GM19467 (cell line): ENCODE measurements around the gene ANO8.
"Not testable (repeated sequence)": the region's sequence is repeated elsewhere in the genome, so short reads cannot be mapped to it uniquely, and the experiment has no call there.

Experiments
- ATAC-seq: cut with Tn5 transposase; IDR thresholded peaks from one replicate; pipeline ENCODE4 v1.9.1; 2021; ENCODE audit warnings: mild to moderate bottlenecking, moderate library complexity; ENCODE audit not compliant: unreplicated experiment

Gene ANO8, protein sequence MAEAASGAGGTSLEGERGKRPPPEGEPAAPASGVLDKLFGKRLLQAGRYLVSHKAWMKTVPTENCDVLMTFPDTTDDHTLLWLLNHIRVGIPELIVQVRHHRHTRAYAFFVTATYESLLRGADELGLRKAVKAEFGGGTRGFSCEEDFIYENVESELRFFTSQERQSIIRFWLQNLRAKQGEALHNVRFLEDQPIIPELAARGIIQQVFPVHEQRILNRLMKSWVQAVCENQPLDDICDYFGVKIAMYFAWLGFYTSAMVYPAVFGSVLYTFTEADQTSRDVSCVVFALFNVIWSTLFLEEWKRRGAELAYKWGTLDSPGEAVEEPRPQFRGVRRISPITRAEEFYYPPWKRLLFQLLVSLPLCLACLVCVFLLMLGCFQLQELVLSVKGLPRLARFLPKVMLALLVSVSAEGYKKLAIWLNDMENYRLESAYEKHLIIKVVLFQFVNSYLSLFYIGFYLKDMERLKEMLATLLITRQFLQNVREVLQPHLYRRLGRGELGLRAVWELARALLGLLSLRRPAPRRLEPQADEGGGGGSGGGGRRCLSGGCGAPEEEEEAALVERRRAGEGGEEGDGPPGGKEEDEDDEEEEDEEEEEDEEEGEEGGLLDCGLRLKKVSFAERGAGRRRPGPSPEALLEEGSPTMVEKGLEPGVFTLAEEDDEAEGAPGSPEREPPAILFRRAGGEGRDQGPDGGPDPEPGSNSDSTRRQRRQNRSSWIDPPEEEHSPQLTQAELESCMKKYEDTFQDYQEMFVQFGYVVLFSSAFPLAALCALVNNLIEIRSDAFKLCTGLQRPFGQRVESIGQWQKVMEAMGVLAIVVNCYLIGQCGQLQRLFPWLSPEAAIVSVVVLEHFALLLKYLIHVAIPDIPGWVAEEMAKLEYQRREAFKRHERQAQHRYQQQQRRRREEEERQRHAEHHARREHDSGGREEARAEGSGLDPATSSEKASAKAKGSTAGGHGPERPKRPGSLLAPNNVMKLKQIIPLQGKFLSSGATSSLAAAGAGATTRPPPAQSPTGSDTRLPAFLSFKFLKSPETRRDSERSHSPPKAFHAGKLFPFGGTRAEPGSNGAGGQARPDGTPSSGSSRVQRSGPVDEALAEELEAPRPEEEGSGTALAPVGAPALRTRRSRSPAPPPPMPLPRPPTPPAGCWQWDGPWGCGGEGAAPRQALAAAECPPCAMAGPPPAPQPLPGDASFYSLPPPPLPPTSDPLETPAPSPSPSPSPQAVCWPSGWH

DNA sequence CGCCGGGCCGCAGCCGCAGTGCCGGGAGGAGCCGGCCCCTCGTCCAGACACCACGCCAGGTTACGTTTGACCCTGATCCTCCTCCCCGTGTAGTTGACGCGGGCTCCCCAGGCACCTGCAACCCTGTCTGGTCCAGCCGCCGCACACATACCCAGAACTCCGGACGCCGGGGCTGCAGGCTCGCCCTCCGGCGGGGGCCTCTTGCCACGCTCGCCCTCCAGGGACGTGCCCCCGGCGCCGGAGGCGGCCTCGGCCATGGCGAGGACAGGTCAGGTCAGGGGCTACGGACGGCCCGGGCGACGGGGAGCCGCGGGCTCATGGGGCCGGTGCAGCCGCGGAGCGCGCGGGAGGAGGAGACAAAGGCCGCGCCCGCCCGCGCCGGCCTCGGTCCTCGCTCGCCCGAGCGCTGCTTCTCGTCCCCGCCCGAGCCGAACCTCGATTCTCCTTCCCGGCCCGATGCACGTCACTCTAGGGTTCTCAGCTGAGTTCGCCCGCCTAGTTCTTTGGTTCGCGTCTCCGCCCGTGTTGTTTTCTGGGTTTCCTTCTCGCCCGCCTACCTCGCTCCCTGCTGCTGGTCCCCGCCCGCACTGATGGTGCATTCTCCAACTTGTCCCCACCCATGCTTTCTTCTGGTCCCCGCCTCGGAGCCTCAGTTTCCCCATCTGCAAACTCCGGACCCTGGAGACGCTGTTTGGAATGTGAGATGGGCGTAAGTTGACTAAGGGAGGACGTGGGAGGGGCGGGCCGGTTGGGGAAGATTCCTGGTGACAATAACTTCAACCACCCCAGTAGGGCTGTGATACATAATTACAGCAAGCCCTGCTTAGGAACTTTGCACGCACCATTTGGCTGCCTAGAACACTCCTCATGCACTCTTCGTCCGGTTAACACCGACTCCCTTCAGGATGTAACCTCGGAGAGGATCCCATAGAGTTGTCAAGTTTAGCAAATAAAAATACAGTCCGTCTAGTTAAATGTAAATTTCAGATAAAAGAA is at the start of gene ANO8:
Gene ANO8 (minus strand): TSS at position 442 of the 996 bp plus-strand sequence. CDS start 185 bp downstream, at position 257.
- peak; percentile 36 for ATAC-seq

DNA sequence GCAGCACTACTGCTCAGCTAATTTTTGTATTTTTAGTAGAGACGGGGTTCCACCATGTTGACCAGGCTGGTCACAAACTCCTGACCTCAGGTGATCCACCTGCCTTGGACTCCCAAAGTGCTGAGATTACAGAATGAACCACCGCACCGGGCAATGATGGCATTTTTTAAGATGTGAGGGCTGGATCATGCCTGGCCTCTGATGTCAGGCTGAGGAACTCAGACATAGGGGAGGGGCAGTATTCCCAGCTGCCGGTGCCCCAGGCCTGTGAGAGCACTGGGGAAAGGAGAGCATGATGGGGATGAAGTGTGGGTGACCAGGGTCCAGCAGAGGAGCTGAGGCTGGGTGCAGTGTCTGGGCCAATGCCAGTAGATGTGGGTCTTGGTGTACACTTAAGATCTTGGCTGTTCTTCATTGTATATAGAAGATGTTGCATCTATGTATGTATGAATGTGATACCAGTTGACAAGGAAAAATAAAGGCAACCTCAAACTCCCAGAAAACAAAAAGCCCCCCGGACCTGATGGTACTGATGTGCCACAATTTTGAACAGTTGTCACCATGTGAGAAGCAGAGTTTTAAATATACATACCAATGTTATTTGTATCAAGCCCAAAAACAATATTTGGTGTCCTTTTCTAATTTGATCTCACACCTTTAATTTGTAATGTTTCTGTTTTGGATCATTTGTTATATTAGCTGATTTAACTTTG is 45.9 kb upstream of the ANO8 start:
- ATAC-seq: no peak

DNA sequence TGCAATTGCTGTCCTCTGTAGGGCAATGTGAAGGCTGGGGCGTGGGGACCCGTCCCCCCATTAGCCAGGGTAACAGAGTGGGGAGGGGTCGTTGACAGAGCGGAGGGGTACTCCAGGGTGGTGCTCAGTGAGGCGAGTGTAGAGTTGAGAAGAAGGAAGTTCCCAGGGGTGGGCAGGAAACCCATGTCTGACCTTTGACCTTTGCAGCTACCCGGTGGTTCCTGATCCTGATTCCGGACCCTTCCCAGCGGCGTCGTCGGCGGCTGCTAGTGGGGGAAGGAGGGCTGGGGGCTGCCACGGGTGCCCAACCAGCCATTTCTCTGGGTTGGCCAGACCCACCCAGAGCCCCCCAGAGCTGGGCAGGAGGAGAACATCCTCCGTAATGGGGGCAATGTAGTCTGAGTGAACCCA is 44.6 kb upstream of the ANO8 start:
- no peak for ATAC-seq

DNA sequence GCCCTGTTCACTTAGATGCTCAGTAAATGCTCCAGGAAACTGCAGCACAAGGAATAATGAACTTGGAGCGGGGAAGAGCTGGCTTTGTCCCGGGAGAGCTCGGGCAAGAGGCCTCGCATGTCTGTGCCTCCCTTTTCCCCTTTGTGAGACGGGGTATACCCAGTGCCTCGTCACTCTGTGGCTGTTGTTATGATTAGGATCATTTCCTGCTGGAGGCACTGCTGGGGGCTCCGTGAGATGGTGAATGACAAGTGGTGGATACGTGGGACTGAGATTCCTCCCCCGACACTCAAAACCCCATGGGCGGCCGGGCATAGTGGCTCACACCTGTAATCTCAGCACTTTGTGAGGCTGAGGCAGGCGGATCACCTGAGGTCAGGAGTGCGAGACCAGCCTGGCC is 43.6 kb upstream of the ANO8 start:
- ATAC-seq: no peak

DNA sequence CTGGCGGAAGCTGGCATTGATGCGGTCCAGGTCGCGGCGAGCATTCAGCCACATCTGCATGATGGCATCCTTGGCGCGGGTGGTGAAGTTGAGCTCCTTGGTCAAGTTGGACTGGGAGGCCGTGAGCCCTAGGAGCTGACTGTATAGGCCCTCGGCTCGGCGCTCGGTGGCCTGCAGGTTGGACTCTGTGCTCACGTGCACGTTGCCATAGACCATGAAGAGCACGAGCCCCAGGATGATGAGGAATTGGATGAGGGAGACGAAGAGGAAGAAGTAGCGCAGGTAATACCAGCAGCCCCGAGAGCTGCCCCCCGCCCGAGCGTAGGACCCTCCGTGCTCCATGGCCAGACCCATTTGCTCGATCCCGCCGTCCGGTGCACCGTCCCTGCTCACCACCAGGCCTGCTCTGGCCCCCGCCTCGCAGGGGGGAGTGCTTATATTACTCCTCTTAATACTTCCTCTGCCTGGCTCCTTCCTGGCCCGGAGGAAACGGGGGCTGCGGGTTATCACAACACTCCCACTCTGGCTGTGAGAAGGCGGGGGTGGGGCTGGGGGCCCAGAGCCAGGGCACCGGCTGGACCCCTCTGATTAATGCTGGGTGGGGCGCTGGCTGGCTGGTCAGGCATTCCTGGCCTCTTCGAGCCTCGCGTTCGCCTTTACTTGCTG is 42.4 kb upstream of the ANO8 start, which contains the start of gene PLVAP:
Gene PLVAP (minus strand): TSS at position 408 of the 666 bp plus-strand sequence. CDS start 54 bp downstream, at position 354.
- no peak for ATAC-seq

DNA sequence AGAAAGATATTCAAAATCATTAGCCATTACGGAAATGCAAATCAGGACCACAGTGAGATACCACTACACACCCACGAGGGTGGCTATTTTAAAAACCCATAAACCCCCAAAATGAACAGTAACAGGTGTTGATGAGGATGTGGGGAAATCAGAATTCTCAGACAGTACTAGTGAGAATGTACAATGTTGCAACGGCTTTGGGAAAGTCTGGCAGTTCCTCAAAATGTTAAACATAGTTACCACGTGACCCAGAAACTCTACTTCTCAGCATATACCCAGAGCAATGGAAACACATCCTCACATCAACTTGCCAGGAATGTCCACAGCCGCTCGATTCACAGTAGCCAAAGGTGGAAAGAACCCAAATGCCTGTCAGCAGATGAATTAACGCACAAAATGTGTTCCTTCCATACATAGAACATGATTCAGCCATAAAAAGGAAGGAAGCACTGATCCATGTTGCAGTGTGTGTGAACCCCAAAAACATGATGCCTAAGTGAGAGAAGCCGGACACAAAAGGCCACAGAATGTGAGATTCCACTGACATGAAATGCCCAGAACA is 35.5 kb upstream of the ANO8 start:
- peak; percentile 50 for ATAC-seq

DNA sequence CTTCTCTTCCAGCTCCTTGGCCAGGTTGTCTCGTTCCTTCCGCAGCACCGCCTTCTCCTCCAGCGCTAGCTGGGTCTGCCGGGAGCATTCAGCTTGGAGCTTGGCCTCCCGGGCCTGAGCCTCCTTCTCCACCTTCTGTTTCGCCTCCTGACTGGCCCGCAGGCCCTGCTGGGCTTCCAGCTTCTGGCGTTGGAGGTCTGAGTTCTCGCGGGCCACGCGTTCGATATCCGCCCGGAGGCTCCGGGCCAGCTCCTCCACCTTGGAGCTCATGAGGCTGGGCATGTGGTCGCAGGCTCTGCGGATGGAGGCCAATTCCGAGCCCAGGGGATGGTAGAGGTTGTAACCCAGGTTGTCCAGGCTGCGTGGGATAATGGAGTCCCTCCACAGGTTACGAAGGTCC is 30.7 kb upstream of the ANO8 start:
- ATAC-seq: no peak

DNA sequence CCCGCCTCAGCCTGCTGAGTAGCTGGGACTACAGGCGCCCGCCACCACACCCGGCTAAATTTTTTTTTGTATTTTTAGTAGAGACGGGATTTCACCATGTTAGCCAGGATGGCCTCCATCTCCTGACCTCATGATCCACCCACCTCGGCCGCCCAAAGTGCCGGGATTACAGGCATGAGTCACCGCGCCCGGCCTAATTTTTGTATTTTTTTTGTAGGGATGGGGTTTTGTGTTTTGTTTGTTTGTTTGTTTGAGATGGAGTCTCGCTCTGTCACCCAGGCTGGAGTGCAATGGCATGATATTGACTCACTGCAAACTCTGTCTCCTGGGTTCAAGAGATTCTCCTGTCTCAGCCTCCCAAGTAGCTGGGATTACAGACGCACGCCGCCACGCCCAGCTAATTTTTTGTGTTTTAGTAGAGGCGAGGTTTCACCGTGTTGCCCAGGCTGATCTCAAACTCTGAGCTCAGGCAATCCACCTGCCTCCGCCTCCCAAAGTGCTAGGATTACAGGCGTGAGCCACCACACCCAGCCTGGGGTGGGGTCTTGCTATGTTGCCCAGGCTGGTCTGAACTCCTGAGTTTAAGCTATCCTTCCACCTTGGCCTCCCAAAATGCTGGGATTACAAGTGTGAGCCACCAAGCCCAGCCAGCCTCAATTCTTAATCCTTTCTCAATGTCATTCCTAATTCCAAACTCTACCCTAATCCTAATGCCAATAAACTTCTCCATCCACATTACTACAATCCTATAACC is 29.4 kb upstream of the ANO8 start:
- not testable (repeated sequence) for ATAC-seq

DNA sequence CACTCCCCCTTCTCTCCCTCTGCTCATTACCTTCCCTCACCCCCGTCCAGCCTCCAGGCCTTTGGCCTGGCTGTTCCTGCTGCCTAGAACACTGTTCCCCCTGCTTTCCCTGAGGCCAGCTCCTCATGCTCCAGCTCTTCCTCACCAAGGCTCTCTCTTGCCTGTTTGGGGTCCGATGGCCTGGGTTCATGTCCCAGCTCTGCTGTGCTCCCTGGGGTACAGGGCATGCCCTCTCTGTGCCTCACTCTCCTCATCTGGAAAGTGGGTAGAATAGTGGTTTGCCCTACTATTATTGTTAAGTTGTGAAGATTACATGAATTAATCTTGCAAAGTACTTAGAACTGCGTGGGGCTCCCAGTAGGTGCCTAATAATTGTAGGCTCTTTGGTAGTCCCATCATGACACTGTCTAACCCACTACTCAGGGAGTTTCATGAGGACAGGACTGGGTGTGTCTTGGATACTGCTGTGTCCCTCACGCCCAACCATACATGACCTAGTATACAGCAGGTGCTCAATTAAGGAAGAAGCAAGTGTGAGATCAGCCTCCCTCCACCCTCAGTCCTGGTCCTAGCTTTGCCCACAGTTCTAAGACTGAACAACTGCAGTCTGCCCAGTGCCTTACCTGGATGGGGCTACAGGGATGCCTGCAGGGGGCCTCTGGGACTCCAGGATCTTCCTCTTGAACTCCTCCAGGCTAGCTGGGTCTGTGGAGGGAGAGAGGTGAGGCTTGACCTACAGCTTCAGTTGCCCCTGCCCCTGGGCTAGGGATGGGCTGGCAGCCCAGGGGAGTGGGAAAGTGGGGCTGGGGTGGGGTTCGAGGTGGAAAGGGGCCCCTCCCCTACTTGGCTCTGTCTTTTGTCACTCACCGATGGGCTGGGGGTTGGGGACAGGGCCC is 25.5 kb upstream of the ANO8 start:
- ATAC-seq: no peak

DNA sequence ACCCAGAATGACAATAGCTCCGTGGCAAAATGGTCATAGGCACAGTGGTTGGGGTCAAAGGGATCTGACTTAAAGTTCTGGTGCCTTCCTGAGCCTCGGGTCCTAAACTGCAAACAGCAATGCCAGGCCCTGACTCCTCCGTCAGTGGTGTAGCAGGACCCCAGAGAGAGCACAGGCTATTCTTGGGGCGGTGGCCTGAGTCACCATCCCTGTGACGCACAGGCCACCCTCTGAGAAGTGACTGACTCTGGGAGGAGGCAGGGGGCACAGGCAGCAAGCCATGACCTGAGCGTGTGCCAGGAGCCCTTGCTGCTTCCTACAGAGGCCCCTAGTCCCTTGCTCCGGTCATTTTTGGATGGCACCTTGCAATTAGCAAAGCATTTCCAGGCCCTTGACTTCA is 23.7 kb upstream of the ANO8 start:
- ATAC-seq: no peak

DNA sequence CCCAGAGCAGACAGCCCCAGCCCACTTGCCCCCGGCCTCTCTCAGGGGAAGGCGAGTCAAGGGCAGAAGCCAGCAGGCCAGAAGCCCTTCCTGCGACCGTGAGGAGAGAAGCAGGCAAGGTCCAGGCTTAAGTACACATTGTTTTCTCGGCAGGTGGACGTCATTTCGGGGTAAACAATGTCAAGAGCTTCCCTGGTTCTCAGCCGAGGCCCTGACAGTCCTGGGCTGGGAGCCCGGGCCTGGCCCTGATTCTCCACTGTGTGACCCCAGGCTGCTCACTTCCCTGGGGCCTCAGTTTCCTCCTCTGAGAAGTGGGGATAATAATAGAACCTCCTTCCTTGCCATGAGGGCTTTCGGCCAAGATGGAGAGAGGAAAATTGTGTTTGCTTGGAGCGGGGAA is 23.1 kb upstream of the ANO8 start:
- no peak for ATAC-seq

DNA sequence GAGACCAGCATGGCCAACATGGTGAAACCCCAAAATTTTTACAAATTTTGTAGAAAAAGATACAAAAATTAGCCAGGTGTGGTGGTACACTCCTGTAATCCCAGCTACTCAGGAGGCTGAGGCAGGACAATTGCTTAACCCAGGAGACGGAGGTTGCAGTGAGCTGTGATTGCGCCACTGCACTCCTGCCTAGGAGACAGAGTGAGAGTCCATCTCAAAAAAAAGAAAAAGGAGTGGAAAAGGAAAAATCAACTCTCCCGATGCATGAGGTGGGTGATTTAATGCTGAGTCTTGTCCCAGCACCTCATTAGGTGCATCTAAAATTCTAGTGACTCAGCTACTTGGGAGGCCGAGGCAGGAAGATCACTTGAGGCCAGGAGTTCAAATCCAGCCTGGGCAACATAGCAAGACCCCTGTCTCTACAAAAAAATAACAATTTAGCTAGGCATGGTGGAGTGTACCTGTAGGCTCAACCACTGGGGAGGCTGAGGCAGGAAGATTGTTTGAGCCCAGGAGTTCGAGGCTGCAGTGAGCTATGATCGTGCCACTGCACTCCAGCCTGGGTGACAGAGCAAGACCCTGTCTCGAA is 22.5 kb upstream of the ANO8 start:
- no peak for ATAC-seq

DNA sequence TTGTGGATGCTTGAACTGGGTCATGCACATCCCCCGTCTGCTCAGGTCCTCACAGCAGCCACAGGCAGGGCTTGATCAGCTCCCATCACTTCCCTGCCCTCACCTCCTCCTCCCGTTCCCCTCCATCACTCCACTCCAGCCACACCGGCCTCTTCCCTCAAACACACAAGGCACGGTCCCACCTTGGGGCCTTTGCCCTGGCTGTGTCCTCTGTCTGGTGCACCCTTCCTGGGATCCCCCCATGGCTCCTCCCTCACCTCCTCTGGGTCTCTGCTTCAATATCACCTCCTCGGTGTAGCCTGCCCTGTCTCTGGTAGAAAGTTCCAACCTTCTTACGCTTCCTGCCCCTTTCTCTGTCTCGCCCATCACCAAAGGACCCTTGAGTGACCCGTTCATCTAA is 18.7 kb upstream of the ANO8 start:
- no peak for ATAC-seq

DNA sequence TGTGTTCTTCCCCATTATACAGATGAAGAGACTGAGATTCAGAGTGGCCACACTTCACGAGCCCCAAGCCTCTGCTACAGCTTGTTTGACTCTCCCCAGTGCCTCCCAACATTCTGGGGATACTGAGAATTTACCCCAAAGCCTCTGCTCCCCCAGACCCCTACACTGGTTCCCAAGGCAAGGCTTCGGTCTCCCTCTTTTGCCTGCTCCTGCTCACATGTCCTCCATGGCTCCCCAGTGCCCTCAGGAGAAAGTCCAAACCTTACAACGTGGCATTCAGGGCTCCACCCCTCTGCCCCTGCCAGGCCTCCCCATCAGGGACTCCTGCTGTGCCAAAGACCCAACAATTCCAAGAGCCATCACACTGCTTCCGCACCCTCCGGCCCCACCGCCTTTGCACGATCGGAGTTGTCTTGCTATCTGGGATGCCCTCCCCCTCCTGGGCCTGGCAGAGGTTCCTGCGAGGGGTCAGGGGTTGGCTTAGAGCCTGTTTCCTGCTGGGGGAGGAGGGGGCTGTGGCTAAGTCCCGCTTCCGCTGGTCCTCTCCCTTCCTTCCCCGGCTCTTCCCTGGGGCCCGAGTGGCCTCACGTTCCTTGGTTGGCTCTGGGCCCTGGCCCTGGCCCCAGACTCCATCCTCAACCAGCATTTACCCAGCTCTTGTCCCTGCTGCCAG is 18.1 kb upstream of the ANO8 start:
- ATAC-seq: no peak

DNA sequence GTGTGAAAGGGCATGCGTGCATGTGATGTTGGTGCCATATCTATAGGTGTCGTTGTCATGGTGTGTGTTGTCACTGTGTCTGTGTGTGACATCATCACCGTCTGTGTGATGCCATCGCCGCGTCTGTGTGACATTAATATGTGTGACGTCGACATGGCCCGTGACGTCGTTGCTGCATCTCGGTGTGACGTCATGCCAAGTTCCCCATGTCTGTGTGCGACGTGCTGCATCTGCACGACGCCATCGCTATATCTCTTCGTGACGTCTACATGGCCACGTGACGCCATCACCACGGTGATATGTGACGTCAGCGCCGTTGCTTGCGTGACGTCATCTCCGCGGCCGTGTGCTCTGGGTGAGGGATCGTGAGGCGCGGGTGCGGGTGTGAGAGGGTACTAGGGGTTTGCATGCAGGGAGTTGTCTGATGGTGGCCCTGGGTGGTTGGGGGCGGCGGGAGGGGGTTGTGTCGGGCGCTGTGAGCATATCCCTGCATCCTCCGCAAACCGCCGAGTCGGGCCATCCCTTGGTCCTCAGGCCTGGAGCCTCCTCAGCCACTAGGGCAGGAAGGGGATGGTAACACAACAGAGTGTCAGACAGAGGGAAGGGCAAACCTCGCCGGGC is 17.3 kb upstream of the ANO8 start:
- no peak for ATAC-seq
